GM19397 (cell line): ENCODE measurements around the gene OAT.
A peak's percentile ranks its signal among the peaks of the same experiment; 100 is the strongest.

Experiments used
- ATAC-seq: cut with Tn5 transposase; IDR thresholded peaks from one replicate; pipeline ENCODE4 v1.9.1; 2021; ENCODE audit warnings: mild to moderate bottlenecking, moderate library complexity; ENCODE audit not compliant: unreplicated experiment

Gene OAT

GRCh38 chr10:124418726-124419501, at the start of gene OAT:
TSS of gene OAT (minus strand) at chr10:124418923. CDS start at chr10:124412171, 6,752 bp downstream.
- peak; percentile 97 for ATAC-seq

- no peak for ATAC-seq
These were observed 48.4 kb upstream of the OAT start for GRCh38 chr10:124467165-124467564.

- no peak for ATAC-seq
These were observed 47.2 kb upstream of the OAT start for GRCh38 chr10:124465777-124466488.

DNA sequence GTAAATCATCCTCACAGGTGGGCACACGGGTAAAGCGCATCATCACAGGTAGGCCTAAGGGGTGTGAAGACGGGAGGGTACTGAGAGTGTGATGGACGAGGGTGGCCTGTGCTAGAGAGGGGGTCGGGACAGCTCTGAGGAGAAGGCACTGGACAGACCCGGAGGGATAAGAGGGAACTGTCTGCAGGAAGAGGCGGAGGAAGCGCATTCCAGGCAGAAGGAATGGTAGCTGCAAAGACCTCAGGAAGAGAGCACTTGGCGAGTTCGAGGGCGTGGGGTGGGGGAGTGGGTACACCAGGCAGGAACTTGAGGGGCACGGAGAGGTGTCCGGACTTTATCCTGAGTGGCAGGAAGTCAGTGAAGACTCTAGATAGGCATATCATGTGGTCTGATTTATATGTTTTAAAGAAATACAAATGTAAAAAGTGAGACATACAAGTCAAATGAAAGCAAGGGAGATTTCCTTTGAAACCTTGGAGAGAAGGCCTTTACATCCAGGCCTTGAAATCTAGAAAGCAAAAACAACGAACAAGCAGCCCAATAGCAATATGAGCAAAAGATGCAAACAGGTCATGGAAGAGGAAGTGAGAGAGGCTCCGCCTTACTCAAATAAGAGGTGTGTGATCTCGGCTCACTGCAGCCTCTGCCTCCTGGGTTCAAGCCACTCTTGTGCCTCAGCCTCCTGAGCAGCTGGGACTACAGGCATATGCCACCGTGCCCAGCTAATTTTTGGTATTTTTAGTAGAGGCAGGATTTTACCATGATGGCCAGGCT, 46.5 kb upstream of the OAT start:
- no peak for ATAC-seq

- no peak for ATAC-seq
These were observed 45.6 kb upstream of the OAT start for GRCh38 chr10:124464028-124464965.

GRCh38 chr10:124462348-124462695, 43.6 kb upstream of the OAT start:
- no peak for ATAC-seq

- peak; percentile 95 for ATAC-seq
These were observed 43.1 kb upstream of the OAT start, which contains the start of gene LHPP for GRCh38 chr10:124461642-124462347. TSS of gene LHPP (plus strand) at chr10:124461823. CDS start at chr10:124461863, 40 bp downstream.

DNA sequence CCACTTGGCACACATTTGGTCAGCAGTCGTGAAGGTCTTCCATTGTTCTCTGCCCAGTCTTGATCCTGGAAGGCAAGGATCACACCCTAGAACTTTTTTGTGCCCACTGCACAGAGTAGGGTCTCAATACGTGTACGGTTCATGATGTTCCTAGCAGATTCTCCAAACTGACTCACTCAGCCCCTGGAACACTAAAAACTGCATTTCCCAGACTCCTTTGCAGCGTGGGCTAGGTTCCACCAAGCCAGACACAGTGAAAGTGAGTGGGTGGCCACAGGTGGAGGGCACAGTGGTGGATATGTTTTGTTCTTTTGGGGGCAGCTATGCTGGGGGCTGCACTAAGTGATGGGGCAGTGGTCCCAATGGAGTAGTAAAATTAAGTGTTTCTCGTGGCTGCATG, 41.4 kb upstream of the OAT start:
- no peak for ATAC-seq

- ATAC-seq: no peak
These were observed 40.7 kb upstream of the OAT start for GRCh38 chr10:124459395-124459794.

DNA sequence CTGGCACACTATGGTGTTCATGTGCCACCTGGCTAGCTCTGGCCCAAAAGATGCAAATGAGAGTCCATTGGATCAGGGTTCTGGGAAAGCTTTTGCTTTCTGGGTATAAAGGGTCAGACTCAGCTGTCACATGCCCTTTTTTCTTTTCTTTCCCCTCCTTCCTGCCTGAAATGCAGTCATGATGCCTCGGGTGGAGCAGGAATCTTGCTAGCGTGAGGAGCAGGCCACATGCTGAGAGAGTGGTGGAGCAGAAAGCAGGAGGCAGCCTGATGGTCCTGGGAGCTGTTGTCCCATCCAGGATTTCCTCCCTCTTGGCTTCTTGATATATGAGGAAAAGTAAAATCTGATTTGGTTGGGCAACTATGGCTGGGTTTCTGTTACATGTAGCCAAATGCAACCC, 40.2 kb upstream of the OAT start:
- no peak for ATAC-seq

DNA sequence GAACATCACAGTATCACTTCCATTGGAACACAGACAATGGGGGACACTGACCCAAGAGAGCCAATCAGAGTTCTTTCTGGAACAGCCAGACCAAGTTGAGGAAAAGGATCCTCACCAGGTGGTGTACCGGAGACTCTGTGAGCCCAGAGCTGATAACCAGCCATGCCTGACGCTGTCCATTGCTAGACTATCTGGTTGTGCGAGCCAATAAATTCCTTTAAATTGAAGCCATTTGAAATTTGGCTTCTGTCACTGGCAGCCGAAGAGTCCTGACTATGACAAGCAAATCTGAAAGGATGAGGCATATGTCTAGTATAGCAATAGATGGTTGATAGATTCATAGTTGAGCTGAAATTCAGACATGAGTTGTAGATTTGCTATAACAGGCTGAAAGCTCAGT, 39.8 kb upstream of the OAT start:
- ATAC-seq: no peak

GRCh38 chr10:124455441-124455840, 36.7 kb upstream of the OAT start:
- ATAC-seq: no peak

DNA sequence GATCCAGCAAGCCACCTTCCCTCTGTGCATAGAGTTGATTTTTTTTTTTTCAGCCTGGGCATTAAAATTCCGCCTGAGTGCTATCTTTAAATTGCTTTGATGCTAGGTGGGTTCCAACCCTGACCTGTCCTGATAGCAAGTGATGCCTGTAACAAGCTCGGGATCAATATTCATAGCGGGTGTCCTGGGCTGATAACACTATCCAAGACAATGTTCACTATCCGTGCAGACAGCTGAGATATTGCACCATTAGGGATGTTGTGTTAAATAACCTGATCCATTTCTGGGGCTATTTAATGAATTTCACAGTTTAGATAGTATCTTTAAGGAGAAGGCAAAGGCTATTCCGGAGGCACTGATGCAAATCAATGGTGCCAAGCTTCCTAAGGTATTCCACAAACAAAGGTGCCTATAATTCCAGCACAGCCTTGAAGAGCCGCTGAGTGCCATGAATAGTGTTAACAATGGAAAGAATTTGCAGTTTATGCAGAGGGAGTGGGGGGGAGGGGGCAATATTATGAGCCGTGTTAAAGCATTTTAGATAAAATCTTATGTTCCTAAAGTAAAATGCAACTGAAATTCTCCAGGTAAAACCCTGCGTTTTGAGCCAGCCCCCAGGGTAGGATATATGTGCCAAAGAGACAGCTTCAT, 35.4 kb upstream of the OAT start:
- no peak for ATAC-seq

DNA sequence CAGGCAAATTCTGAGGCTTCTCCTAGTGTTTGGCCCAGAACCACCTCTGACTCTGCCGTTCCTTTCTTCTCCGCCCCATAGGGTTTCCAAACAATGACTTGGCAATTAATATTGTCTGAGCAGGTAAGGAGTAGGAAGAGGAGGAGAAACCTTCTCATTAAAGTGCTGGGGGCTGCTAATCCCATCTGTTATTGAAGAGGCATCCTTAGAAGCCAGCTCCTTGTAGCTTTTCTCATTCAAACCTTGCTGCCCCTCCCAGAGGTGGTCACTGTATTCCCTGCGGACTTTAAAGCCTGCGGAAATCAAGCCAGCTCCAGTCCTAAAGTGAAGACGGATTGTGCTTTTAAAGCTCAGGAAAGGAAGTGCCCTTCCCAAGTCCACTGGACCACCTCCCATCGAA, 32.6 kb upstream of the OAT start:
- ATAC-seq: no peak

DNA sequence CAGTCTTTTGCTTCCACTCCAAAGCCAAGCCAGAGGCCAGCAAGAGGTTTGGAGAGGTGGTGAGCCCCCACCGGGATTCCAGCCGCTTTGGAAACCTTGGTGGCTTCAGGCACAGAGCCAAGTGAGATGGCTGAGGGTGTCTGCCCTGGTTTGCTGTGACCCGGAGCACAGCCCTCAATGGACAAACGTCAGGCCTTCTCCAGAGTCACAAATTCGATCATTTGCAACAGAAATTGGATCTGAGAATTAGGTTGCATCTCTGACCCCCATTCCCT, 32.0 kb upstream of the OAT start:
- no peak for ATAC-seq

GRCh38 chr10:124450012-124450782, 31.5 kb upstream of the OAT start, which contains the start of gene NKX1-2:
TSS of gene NKX1-2 (minus strand) at chr10:124450035. CDS start at chr10:124449943, 92 bp downstream.
- no peak for ATAC-seq

DNA sequence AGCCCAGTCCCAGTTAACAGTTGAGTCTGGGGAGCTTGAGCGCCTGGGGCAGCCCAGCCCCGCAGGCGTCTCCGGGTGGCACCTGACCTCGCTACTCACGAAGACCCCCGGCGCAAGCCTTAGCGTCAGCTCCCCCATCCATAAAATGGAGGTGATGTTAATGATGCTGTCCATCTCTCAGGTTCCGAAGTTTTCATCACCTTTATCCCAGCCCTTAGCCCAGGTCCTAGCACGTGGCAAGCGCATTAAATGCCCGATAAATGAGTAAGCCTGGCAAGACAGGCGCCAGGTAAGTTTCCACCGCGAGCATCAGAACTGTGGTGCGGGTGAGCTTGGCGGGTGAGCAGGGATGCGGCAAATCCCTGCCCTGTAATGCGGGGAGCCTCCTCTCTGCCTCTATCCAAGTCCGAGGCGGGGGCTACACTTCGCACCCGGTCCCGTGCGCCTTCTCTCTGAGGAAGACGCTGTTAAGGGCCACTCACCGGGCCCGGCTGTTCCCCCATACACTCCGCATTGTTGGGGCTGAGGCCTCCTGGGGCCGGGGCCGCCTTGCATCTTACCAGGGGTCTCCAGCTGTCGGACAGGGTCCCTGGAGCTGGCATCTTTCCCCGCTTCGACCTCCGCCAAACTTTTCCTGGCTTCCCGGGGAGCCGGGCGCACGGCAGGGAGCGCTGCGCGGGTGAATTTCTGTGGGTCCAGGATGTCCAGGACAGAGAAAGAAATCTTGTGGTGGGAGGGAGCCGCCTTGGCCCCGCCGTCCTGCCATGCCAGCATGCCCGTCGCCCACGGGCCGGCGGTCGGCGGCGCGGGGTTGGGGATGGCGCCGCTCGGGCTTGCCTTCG, 30.7 kb upstream of the OAT start:
- ATAC-seq: no peak

DNA sequence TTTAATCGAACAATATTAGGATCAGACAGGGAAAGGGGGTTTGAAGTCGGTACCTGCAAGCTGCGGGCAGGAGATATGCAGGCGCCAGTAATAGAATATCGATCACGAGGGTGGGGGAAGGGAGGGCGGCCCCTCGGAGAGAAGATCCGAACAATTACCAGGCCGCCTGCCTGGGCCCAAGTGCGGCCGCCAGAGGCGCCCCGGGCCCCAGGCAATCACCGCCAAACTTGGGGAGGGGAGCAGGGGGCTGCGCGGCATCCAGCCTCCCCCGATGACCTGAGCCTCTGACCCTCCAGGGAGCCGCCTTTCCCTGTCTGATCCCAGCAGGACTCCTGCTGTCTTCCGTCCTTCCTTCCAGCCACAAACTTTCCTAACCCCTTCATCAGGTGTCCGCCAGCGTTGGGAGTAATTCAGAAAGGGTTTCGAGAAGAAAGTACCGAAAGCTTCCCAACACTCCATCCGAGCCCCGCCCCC, 30.0 kb upstream of the OAT start:
- no peak for ATAC-seq
